K562 (cell line): ENCODE results near the gene ARHGAP4. TPM values are rescaled to one million over a fixed set of nuclear protein-coding genes. Genes with fewer than 3 reads are reported as not detected.

Source experiments
- CTCF ChIP-seq, 3 experiments: IDR thresholded peaks in 2 of 3; conservative IDR thresholded peaks in 1 of 3; 2 replicates each; pipeline ENCODE4 v1.5.1; 2011 to 2012; ENCODE audit warnings: low read length in 3 of 3, mild to moderate bottlenecking in 3 of 3, control low read depth in 2 of 3, improper control_type of control experiment in 1 of 3, inconsistent platforms in 1 of 3, low read depth in 1 of 3, mixed read lengths in 1 of 3, moderate library complexity in 1 of 3; ENCODE audit not compliant: insufficient read depth in 2 of 3
- ID3 ChIP-seq, 2 experiments: fragments of 250-450 bp in 1 of 2; fragments of 450-650 bp in 1 of 2; sonication (Bioruptor Pico) in 1 of 2; IDR thresholded peaks; 2 replicates each; pipeline versions ENCODE4 v1.6.1 to v1.8.0; 2016 to 2021; ENCODE audit warnings: mild to moderate bottlenecking in 2 of 2, moderate library complexity in 2 of 2, missing compliant biosample characterization in 1 of 2, missing genetic modification characterization in 1 of 2
- KDM1A ChIP-seq, 2 experiments: fragments of 450-650 bp; IDR thresholded peaks; 2 replicates each; pipeline ENCODE4 v1.6.1; 2016; ENCODE audit warnings: mild to moderate bottlenecking in 2 of 2
- KLF13 ChIP-seq: fragments of 450-650 bp; IDR thresholded peaks from 2 replicates; pipeline ENCODE4 v1.6.1; 2016; ENCODE audit warnings: missing genetic modification characterization, low read depth, mild to moderate bottlenecking, missing compliant biosample characterization, moderate library complexity, borderline replicate concordance
- NCOA2 ChIP-seq, 2 experiments: fragments of 450-650 bp; IDR thresholded peaks; 2 replicates each; pipeline ENCODE4 v1.6.1; 2018; ENCODE audit warnings: mild to moderate bottlenecking in 2 of 2, moderate library complexity in 1 of 2; ENCODE audit not compliant: partially characterized antibody in 2 of 2
- RBM34 ChIP-seq: fragments of 200-400 bp; formaldehyde crosslinking; IDR thresholded peaks from 2 replicates; pipeline ENCODE4 v1.6.1; 2018; ENCODE audit warnings: low read length, borderline replicate concordance; ENCODE audit not compliant: insufficient read depth
- SFPQ ChIP-seq: fragments of 200-400 bp; formaldehyde crosslinking; IDR thresholded peaks from 2 replicates; pipeline ENCODE4 v1.6.1; 2017; ENCODE audit warnings: mild to moderate bottlenecking, low read depth, low read length, moderate library complexity
- SREBF1 ChIP-seq: fragments of 150-350 bp; IDR thresholded peaks from 2 replicates; pipeline ENCODE4 v1.6.1; 2014; ENCODE audit warnings: antibody characterized with exemption, low read depth, low read length, borderline replicate concordance
- TAF1 ChIP-seq: IDR thresholded peaks from 2 replicates; pipeline ENCODE4 v1.6.1; 2011; ENCODE audit warnings: mild to moderate bottlenecking, low read length, moderate library complexity; ENCODE audit not compliant: insufficient read depth, control insufficient read depth, severe bottlenecking; ENCODE audit errors: extremely low read depth
- TCF7 ChIP-seq: sonication (generic); IDR thresholded peaks from 2 replicates; pipeline ENCODE4 v1.6.1; 2016; ENCODE audit warnings: antibody characterized with exemption, borderline replicate concordance
- USF1 ChIP-seq: sonication (generic); formaldehyde crosslinking; IDR thresholded peaks from 2 replicates; pipeline ENCODE4 v1.9.0; 2022; ENCODE audit warnings: mild to moderate bottlenecking, missing genetic modification reagents
- VEZF1 ChIP-seq: fragments of 200-800 bp; sonication (Bioruptor generic); IDR thresholded peaks from 2 replicates; pipeline ENCODE4 v1.6.1; 2017; ENCODE audit warnings: missing genetic modification characterization, missing compliant biosample characterization
- ZFP1 ChIP-seq: fragments of 450-650 bp; formaldehyde crosslinking; IDR thresholded peaks from 2 replicates; pipeline ENCODE4 v1.4.0; 2020; ENCODE audit warnings: mild to moderate bottlenecking, mixed read lengths
- ZKSCAN8 ChIP-seq: fragments of 200-800 bp; sonication (Bioruptor generic); IDR thresholded peaks from 2 replicates; pipeline ENCODE4 v1.6.1; 2016; ENCODE audit warnings: missing genetic modification characterization, missing compliant biosample characterization
- ZNF316 ChIP-seq: fragments of 450-650 bp; IDR thresholded peaks from 2 replicates; pipeline ENCODE4 v1.6.1; 2016
- ZNF778 ChIP-seq: fragments of 450-650 bp; formaldehyde crosslinking; IDR thresholded peaks from 2 replicates; pipeline ENCODE4 v1.4.0; 2020; ENCODE audit warnings: mild to moderate bottlenecking, moderate library complexity
- polyA plus RNA-seq, 8 experiments: library from polyadenylated mRNA; depleted of rRNA in 4 of 8; stranded (reverse) in 5 of 8; unstranded in 3 of 8; fragments of >200 nt; fragmentation: Nextera tagmentation in 2 of 8; fragmentation: Illumina TruSeq in 1 of 8; extraction: Ambion mirVana in 2 of 8; extraction: Trizol in 1 of 8; gene quantifications; 2 replicates each; pipeline versions ENCODE4 v1.2.1 to v1.2.3, GENCODE V29; 2011 to 2014; ENCODE audit warnings: inconsistent platforms in 1 of 8, missing spikeins in 1 of 8
- total RNA-seq, 7 experiments: library from RNA; depleted of rRNA in 6 of 7; stranded (reverse); fragments of >200 nt in 6 of 7; fragmentation: Illumina TruSeq in 2 of 7; extraction: Trizol in 2 of 7; gene quantifications; 2 replicates each; pipeline versions ENCODE4 v1.2.1 to v1.2.3, GENCODE V29; 2011 to 2021; ENCODE audit warnings: low replicate concordance in 1 of 7

The ARHGAP4 gene
- total and polyA plus RNA-seq, 9 of the 15 experiments (the other 6 are each of a cell fraction or from before 2014, with no cell fraction given) = 0.30 to 81.8 (median 13.5) TPM

- TF ChIP-seq VEZF1 (CRISPR knock-in tag) (peak; percentile 95), ZKSCAN8 (no peak), KDM1A (IDR thresholded peaks at IDR 0.05) (no peak), ZNF778 (CRISPR knock-in tag) (no peak), TCF7 (no peak), ZNF316 (no peak), CTCF (IDR thresholded peaks at IDR 0.05 in 2 of 3, conservative IDR thresholded peaks at IDR 0.05 in 1 of 3; ENCODE audit: insufficient read depth in 2 of 3, low read depth in 1 of 3, low read length in 3 of 3) (no peak), RBM34 (no peak), ZFP1 (CRISPR knock-in tag) (no peak), TAF1 (peak; percentile 86), USF1 (CRISPR knock-in tag) (0 out of 2 replicates have a peak, but pooled peaks have one; percentile 3), SREBF1 (no peak), SFPQ (no peak), NCOA2 (IDR thresholded peaks at IDR 0.05; ENCODE audit: partially characterized antibody in 2 of 2) (no peak), KLF13 (tag) (peak; percentile 81), ID3 (CRISPR knock-in tag; IDR thresholded peaks at IDR 0.05) (no peak), ID3 (tag; IDR thresholded peaks at IDR 0.05) (no peak; the same call in none of the 2 replicates)
Measured at GRCh38 chrX:153971450-153972367, 45.6 kb upstream of the ARHGAP4 start, which contains the start of gene HCFC1 (continued).
